CD4-positive, CD25-positive, alpha-beta regulatory T cell (primary cell): ENCODE measurements around the gene SPTBN5. TPM values are rescaled to one million over a fixed set of nuclear protein-coding genes. Genes with fewer than 3 reads are reported as not detected.
A peak's percentile ranks its signal among the peaks of the same experiment; 100 is the strongest.

Source experiments
- ATAC-seq, 2 donors: fragments of 150-1000 bp; cut with Tn5 transposase; one replicate each; pipeline ENCODE4 v1.10.0; 2021; ENCODE audit warnings: low read depth in 2 of 2, moderate number of reproducible peaks in 2 of 2, moderate library complexity in 1 of 2
- DNase-seq, 3 donors: peaks; one replicate each; pipeline versions ENCODE4 v3.0.0 to v3.0.0-alpha.2; 2012 to 2022; ENCODE audit warnings: mixed read lengths in 1 of 3
- H3K27ac ChIP-seq: one replicate; pipeline ENCODE4 v1.7.0; 2013; ENCODE audit warnings: mild to moderate bottlenecking, low read length; ENCODE audit not compliant: insufficient read depth, poor library complexity, severe bottlenecking
- H3K27me3 ChIP-seq: one replicate; pipeline ENCODE4 v1.7.0; 2013; ENCODE audit warnings: low read length; ENCODE audit not compliant: control insufficient read depth, insufficient read depth
- H3K36me3 ChIP-seq: one replicate; pipeline ENCODE4 v1.7.0; 2013; ENCODE audit warnings: mild to moderate bottlenecking, low read length, moderate library complexity; ENCODE audit not compliant: control insufficient read depth, insufficient read depth
- H3K4me1 ChIP-seq: 2 replicates; pipeline ENCODE4 v1.7.0; 2013; ENCODE audit warnings: mild to moderate bottlenecking, low read length; ENCODE audit not compliant: insufficient read depth, control insufficient read depth, poor library complexity, severe bottlenecking
- H3K4me3 ChIP-seq: one replicate; pipeline ENCODE4 v1.7.0; 2013; ENCODE audit warnings: low read depth, mild to moderate bottlenecking, low read length, moderate library complexity
- H3K9me3 ChIP-seq, 2 experiments: 1 replicate in 1 of 2; 2 replicates in 1 of 2; pipeline ENCODE4 v1.7.0; 2013; ENCODE audit warnings: low read length in 2 of 2, mild to moderate bottlenecking in 1 of 2, moderate library complexity in 1 of 2; ENCODE audit not compliant: control insufficient read depth in 2 of 2
- H3K27ac Mint-ChIP-seq, 3 donors: one replicate each; pipeline ENCODE4 v1.8.0; 2020 to 2022; ENCODE audit warnings: mild to moderate bottlenecking in 3 of 3, mixed read lengths in 3 of 3, moderate library complexity in 2 of 3
- H3K27me3 Mint-ChIP-seq: one replicate; pipeline ENCODE4 v1.8.0; 2022; ENCODE audit warnings: mild to moderate bottlenecking, mixed read lengths
- H3K36me3 Mint-ChIP-seq: one replicate; pipeline ENCODE4 v1.8.0; 2020; ENCODE audit warnings: mixed read lengths
- H3K4me1 Mint-ChIP-seq, 4 donors: one replicate each; pipeline ENCODE4 v1.8.0; 2020 to 2022; ENCODE audit warnings: mixed read lengths in 4 of 4, mild to moderate bottlenecking in 1 of 4
- H3K4me3 Mint-ChIP-seq, 4 donors: one replicate each; pipeline ENCODE4 v1.8.0; 2020 to 2022; ENCODE audit warnings: mild to moderate bottlenecking in 4 of 4, mixed read lengths in 4 of 4, moderate library complexity in 3 of 4
- H3K9me3 Mint-ChIP-seq, 7 donors: one replicate each; pipeline ENCODE4 v1.8.0; 2020 to 2022; ENCODE audit warnings: mixed read lengths in 7 of 7, mild to moderate bottlenecking in 3 of 7, moderate library complexity in 2 of 7
- polyA plus RNA-seq, 4 donors: library from polyadenylated mRNA; unstranded; fragments of 300-500 nt; fragmentation: Illumina TruSeq; gene quantifications; one replicate each; pipeline ENCODE4 v1.2.3, GENCODE V29; 2021
- total RNA-seq: library from RNA; stranded (reverse); gene quantifications from one replicate; pipeline ENCODE4 v1.2.3, GENCODE V29; 2022

The SPTBN5 gene
- total RNA-seq (2.7 TPM), polyA plus RNA-seq (under 1 TPM in 1 of 4 donors, not detected in 3; 0.26 TPM)

- Mint-ChIP-seq H3K4me1 (peaks cover 0 to 62% (median 23%) of the 10 kb centered on the region in 4 donors), H3K9me3 (no peaks in the 10 kb centered on the region), H3K4me3 (peak within 1 kb of the TSS; percentile 68 to 89 (median 82)), H3K27me3 (no peaks in the 10 kb centered on the region), H3K36me3 (no peaks in the 10 kb centered on the region), H3K27ac (peak within 1 kb of the TSS; percentile 97 to 99 (median 98))
- Histone ChIP-seq H3K4me3 (no peak within 1 kb of the TSS), H3K36me3 (no peaks in the 10 kb centered on the region), H3K27ac (peak within 1 kb of the TSS; percentile 84), H3K4me1 (peaks cover 32% of the 10 kb centered on the region), H3K27me3 (no peaks in the 10 kb centered on the region), H3K9me3 (no peaks in the 10 kb centered on the region)
- DNase-seq (no peak), ATAC-seq (no peak)
Measured at GRCh38 chr15:41893422-41894250, at the start of gene SPTBN5. Gene SPTBN5, minus strand, starts transcription at chr15:41894053. Its CDS starts 556 bp downstream, at chr15:41893497.

DNA sequence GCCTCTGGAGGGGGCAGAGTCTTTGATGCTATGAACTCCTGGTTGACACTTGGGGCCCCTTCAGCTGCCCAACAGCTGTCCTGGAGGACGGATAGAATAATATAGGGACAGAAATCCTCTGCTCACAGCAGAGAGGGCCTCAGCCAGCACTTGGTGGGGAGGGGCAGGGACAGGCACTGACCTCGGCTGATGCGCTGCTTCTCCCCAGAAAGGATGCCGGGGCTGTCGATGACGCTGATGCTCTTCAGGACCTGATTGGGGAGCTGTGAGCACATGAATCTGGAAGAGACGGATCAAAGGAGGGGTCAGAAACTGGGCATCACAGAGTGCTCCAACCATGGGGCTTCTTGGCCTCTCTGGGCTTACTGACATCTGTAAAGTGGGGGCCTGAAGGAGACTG lies 49.0 kb upstream of the SPTBN5 start:
- peak overlapping the region; percentile 43 to 73 (median 64) for H3K27ac Mint-ChIP-seq
- Histone ChIP-seq H3K36me3 (peaks cover 14% of the 10 kb centered on the region), H3K27ac (no peak overlapping the region), H3K4me3 (no peak overlapping the region), H3K4me1 (peaks cover 17% of the 10 kb centered on the region), H3K9me3 (no peaks in the 10 kb centered on the region), H3K27me3 (no peaks in the 10 kb centered on the region)
- no peaks in the 10 kb centered on the region for H3K9me3 Mint-ChIP-seq
- no peak for ATAC-seq
- DNase-seq, result no peak
- peaks cover 13% of the 10 kb centered on the region for H3K36me3 Mint-ChIP-seq
- no peaks in the 10 kb centered on the region for H3K27me3 Mint-ChIP-seq
- peaks cover 3 to 29% (median 24%) of the 10 kb centered on the region in 4 donors for H3K4me1 Mint-ChIP-seq
- no peak overlapping the region for H3K4me3 Mint-ChIP-seq

DNA sequence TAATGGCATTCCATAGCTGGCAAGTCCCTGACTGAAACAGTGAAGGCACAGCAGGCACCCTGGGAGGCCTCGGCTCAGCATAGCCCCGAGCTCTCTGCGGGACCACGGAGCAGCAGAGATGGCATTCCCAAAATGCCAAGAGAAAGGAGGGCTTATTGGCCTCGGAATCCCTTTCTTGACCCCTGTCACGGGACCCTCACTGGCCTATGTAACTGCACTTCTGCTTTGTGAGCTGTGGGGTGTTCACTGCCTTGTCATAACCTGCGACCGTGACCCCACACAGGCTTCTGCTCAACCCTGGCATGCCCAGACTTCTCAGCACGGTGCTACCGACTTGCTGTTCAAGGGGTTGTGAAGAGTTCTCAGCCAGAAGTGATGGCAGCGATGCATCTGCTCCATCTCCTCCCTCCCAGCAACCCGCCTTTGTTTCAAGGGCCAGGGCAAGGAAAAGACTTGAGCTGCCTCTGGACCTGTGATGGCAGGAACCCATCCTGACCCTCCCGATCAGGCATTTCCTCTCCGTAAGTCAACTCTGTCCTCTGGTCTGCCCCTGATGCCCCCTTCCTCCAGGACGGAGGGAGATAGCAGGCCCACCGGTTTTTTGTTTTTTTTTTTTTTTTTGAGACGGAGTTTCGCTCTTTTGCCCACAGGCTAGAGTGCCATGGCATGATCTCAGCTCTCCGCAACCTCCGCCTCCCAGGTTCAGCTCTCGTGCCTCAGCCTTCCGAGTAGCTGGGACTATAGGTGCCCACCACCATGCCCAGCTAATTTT lies 48.0 kb upstream of the SPTBN5 start:
- Mint-ChIP-seq H3K36me3 (peaks cover 13% of the 10 kb centered on the region), H3K27ac (peak overlapping the region; percentile 73 to 88 (median 80)), H3K9me3 (no peaks in the 10 kb centered on the region), H3K4me1 (peaks cover 11 to 35% (median 33%) of the 10 kb centered on the region in 4 donors), H3K27me3 (no peaks in the 10 kb centered on the region), H3K4me3 (no peak overlapping the region)
- peaks cover 28% of the 10 kb centered on the region for H3K4me1 ChIP-seq
- peaks cover 14% of the 10 kb centered on the region for H3K36me3 ChIP-seq
- no peak overlapping the region for H3K4me3 ChIP-seq
- no peaks in the 10 kb centered on the region for H3K27me3 ChIP-seq
- DNase-seq, result no peak
- ATAC-seq, result no peak
- H3K27ac ChIP-seq, result peak overlapping the region; percentile 19
- no peaks in the 10 kb centered on the region for H3K9me3 ChIP-seq

DNA sequence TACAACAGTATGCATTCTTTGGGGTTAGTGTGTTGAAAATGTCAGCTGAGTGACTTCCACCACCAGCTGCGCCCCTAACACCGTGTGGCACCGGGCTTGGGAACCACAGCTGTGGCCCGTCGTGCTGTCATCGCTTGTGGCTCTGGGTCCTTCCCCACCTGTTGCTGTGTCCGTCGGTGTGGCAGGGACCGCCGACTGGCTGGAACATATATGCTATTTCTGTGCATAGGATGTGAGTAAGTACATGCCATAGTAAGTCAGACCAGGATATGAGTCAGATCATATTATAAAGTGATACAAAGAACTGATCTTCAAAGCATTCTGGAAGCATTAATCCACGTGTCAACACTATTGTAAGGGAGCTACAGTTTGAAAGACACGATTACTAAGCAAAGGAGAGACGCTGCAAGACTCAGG lies 46.6 kb upstream of the SPTBN5 start:
- Histone ChIP-seq H3K27me3 (no peaks in the 10 kb centered on the region), H3K9me3 (no peaks in the 10 kb centered on the region), H3K36me3 (peaks cover 14% of the 10 kb centered on the region), H3K27ac (peak overlapping the region; percentile 44), H3K4me1 (peaks cover 42% of the 10 kb centered on the region), H3K4me3 (no peak overlapping the region)
- H3K4me1 Mint-ChIP-seq, result peaks cover 21 to 48% (median 46%) of the 10 kb centered on the region in 4 donors
- H3K9me3 Mint-ChIP-seq, result no peaks in the 10 kb centered on the region
- H3K4me3 Mint-ChIP-seq, result peak overlapping the region in 2 of 4 donors; percentile 9 to 28
- H3K27me3 Mint-ChIP-seq, result no peaks in the 10 kb centered on the region
- ATAC-seq (peak; percentile 28 to 29), DNase-seq (peak in 1 of 3 donors; percentile 51)
- H3K27ac Mint-ChIP-seq, result peak overlapping the region; percentile 77 to 88 (median 78)
- H3K36me3 Mint-ChIP-seq, result peaks cover 13% of the 10 kb centered on the region

DNA sequence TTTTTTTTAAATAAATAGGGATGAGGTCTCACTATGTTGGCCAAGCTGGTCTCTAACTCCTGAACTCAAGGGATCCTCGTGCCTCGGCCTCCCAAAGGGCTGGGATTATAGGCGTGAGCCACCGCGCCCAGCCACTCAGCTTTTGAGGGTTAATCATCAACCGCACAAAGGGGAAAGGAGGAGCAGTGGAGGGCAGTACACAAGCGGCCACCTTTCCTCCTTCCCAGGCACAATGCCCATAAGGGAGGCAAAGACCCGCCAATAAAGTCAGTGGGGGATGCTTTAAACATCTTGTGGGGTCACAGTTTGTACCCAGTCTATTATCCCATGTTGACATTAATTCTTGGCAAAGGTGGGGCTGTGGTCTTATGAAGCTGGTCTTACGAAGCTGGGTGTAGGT lies 46.1 kb upstream of the SPTBN5 start:
- ATAC-seq, result no peak
- no peaks in the 10 kb centered on the region for H3K27me3 ChIP-seq
- no peaks in the 10 kb centered on the region for H3K27me3 Mint-ChIP-seq
- H3K4me1 Mint-ChIP-seq, result peaks cover 25 to 53% (median 50%) of the 10 kb centered on the region in 4 donors
- no peak for DNase-seq
- peaks cover 13% of the 10 kb centered on the region for H3K36me3 Mint-ChIP-seq
- peak overlapping the region; percentile 44 for H3K27ac ChIP-seq
- peak overlapping the region in 2 of 4 donors; percentile 9 to 28 for H3K4me3 Mint-ChIP-seq
- peaks cover 46% of the 10 kb centered on the region for H3K4me1 ChIP-seq
- H3K36me3 ChIP-seq, result peaks cover 14% of the 10 kb centered on the region
- no peaks in the 10 kb centered on the region for H3K9me3 Mint-ChIP-seq
- H3K27ac Mint-ChIP-seq, result peak overlapping the region in 2 of 3 donors; percentile 77 to 78
- no peaks in the 10 kb centered on the region for H3K9me3 ChIP-seq
- no peak overlapping the region for H3K4me3 ChIP-seq

DNA sequence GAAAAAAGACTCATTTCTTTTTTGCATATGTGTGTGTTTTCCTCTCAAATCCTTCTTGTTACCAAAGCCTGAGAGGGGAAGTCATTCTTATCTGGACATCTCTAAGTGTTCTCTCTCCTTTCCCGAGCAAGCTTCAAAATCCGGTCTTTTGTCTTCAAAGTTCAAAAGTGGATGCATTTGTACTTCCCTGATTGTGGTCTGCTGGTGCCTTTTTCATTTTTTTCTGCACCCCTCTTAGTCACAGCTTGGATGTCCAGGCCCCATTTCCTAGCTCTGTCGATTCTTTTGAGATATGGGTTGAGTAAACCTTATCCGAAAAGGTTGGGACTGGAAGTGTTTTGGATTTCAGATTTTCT lies 43.7 kb upstream of the SPTBN5 start:
- ATAC-seq (no peak), DNase-seq (no peak)
- Histone ChIP-seq H3K36me3 (peaks cover 6% of the 10 kb centered on the region), H3K4me1 (peaks cover 63% of the 10 kb centered on the region), H3K27ac (peak overlapping the region; percentile 99), H3K9me3 (no peaks in the 10 kb centered on the region), H3K27me3 (no peaks in the 10 kb centered on the region), H3K4me3 (peak overlapping the region; percentile 52)
- peak overlapping the region; percentile 74 to 91 (median 89) for H3K4me3 Mint-ChIP-seq
- no peaks in the 10 kb centered on the region for H3K27me3 Mint-ChIP-seq
- no peaks in the 10 kb centered on the region for H3K9me3 Mint-ChIP-seq
- peaks cover 28 to 73% (median 59%) of the 10 kb centered on the region in 4 donors for H3K4me1 Mint-ChIP-seq
- H3K27ac Mint-ChIP-seq, result peak overlapping the region; percentile 95 to 99 (median 97)
- H3K36me3 Mint-ChIP-seq, result peaks cover 9% of the 10 kb centered on the region

GRCh38 chr15:41936649-41937567 lies 43.1 kb upstream of the SPTBN5 start:
- H3K9me3 Mint-ChIP-seq, result no peaks in the 10 kb centered on the region
- Histone ChIP-seq H3K27ac (peak overlapping the region; percentile 99), H3K4me3 (peak overlapping the region; percentile 52), H3K27me3 (no peaks in the 10 kb centered on the region), H3K4me1 (peaks cover 63% of the 10 kb centered on the region), H3K36me3 (peaks cover 6% of the 10 kb centered on the region), H3K9me3 (no peaks in the 10 kb centered on the region)
- peak overlapping the region; percentile 74 to 91 (median 89) for H3K4me3 Mint-ChIP-seq
- peaks cover 28 to 73% (median 59%) of the 10 kb centered on the region in 4 donors for H3K4me1 Mint-ChIP-seq
- ATAC-seq (peak; percentile 88 to 89), DNase-seq (peak; percentile 77 to 93 (median 82))
- no peaks in the 10 kb centered on the region for H3K27me3 Mint-ChIP-seq
- H3K36me3 Mint-ChIP-seq, result peaks cover 7% of the 10 kb centered on the region
- peak overlapping the region; percentile 95 to 99 (median 97) for H3K27ac Mint-ChIP-seq
